ENCODE results near the gene CRYBG3. TPM values are rescaled to one million over a fixed set of nuclear protein-coding genes. Genes with fewer than 3 reads are reported as not detected.

CRYBG3 gene
- total and polyA plus RNA-seq, 4 donors: 1.1 to 9.5 (median 2.5) TPM

GRCh38 chr3:97983933-97984491 lies 162.2 kb downstream of the CRYBG3 start:
- no peak for DNase-seq (ENCODE audit: low spot score)
- 67% methylated on average over 2 of the region's 2 CpGs for WGBS

GRCh38 chr3:97987306-97987705 lies 165.5 kb downstream of the CRYBG3 start:
- H3K27ac ChIP-seq (ENCODE audit: low read depth in 1 of 2, low read length in 2 of 2): no peak overlapping the region
- no peak overlapping the region for H3K4me3 ChIP-seq (ENCODE audit: low read depth in 1 of 3, low read length in 3 of 3)
- peaks cover 0 to 5% (median 0%) of the 10 kb centered on the region in 4 donors for H3K4me1 ChIP-seq (ENCODE audit: control insufficient read depth in 4 of 4, insufficient read depth in 4 of 4, low read length in 3 of 4)
- DNase-seq (ENCODE audit: low spot score): no peak
- TF ChIP-seq YY1 (IDR thresholded peaks at IDR 0.05) (no peak), MAX (IDR thresholded peaks at IDR 0.05) (no peak), HNF4A (conservative IDR thresholded peaks at IDR 0.05) (no peak), EGR1 (IDR thresholded peaks at IDR 0.05; ENCODE audit: low read depth in 2 of 2) (no peak), REST (IDR thresholded peaks at IDR 0.05) (no peak), SP1 (IDR thresholded peaks at IDR 0.05) (no peak), ZBTB33 (IDR thresholded peaks at IDR 0.05) (no peak), JUND (IDR thresholded peaks at IDR 0.05) (no peak), TAF1 (conservative IDR thresholded peaks at IDR 0.05) (no peak), GABPA (IDR thresholded peaks at IDR 0.05 in 1 of 2, conservative IDR thresholded peaks at IDR 0.05 in 1 of 2) (no peak), ATF3 (IDR thresholded peaks at IDR 0.05) (no peak), RXRA (IDR thresholded peaks at IDR 0.05) (no peak), RAD21 (IDR thresholded peaks at IDR 0.05) (no peak), FOXA2 (IDR thresholded peaks at IDR 0.05) (no peak), HNF4G (IDR thresholded peaks at IDR 0.05) (no peak)
- H3K9ac ChIP-seq (ENCODE audit: low read depth in 1 of 2, low read length in 2 of 2): no peak overlapping the region
- no peaks in the 10 kb centered on the region for H3K9me3 ChIP-seq (ENCODE audit: control insufficient read depth in 4 of 4, low read length in 3 of 4)
- 93% methylated on average over 2 of the region's 2 CpGs for WGBS
- no peaks in the 10 kb centered on the region for H3K36me3 ChIP-seq (ENCODE audit: control insufficient read depth in 4 of 4, insufficient read depth in 3 of 4, low read depth in 1 of 4, low read length in 3 of 4)
- H3K27me3 ChIP-seq (ENCODE audit: control insufficient read depth in 4 of 4, insufficient read depth in 4 of 4, low read length in 3 of 4): no peaks in the 10 kb centered on the region

More at GRCh38 chr3:97983933-97984491, 162.2 kb downstream of the CRYBG3 start:
- Histone ChIP-seq H3K9me3 (ENCODE audit: control insufficient read depth in 4 of 4, low read length in 3 of 4) (no peaks in the 10 kb centered on the region), H3K36me3 (ENCODE audit: control insufficient read depth in 4 of 4, insufficient read depth in 3 of 4, low read depth in 1 of 4, low read length in 3 of 4) (no peaks in the 10 kb centered on the region), H3K27me3 (ENCODE audit: control insufficient read depth in 4 of 4, insufficient read depth in 4 of 4, low read length in 3 of 4) (no peaks in the 10 kb centered on the region), H3K4me1 (ENCODE audit: control insufficient read depth in 4 of 4, insufficient read depth in 4 of 4, low read length in 3 of 4) (peaks cover 0 to 6% (median 0%) of the 10 kb centered on the region in 4 donors), H3K9ac (ENCODE audit: low read depth in 1 of 2, low read length in 2 of 2) (no peak overlapping the region), H3K4me3 (ENCODE audit: low read depth in 1 of 3, low read length in 3 of 3) (no peak overlapping the region), H3K27ac (ENCODE audit: low read depth in 1 of 2, low read length in 2 of 2) (no peak overlapping the region)
- no peak for TF ChIP-seq YY1 (IDR thresholded peaks at IDR 0.05)
- no peak for TF ChIP-seq FOXA2 (IDR thresholded peaks at IDR 0.05)
- TF ChIP-seq NR2F2 (IDR thresholded peaks at IDR 0.05): no peak
- no peak for TF ChIP-seq ATF3 (IDR thresholded peaks at IDR 0.05)
- no peak for TF ChIP-seq CTCF (IDR thresholded peaks at IDR 0.05; ENCODE audit: low read depth, low read length, missing input control)
- no peak for TF ChIP-seq RAD21 (IDR thresholded peaks at IDR 0.05)
- TF ChIP-seq FOXA1 (IDR thresholded peaks at IDR 0.05): no peak
- TF ChIP-seq RXRA (IDR thresholded peaks at IDR 0.05): no peak
